HepG2 (cell line): ENCODE results near the gene ARVCF. TPM values are rescaled to one million over a fixed set of nuclear protein-coding genes. Genes with fewer than 3 reads are reported as not detected.
A peak's percentile ranks its signal among the peaks of the same experiment; 100 is the strongest.

Experiments
- AHR ChIP-seq: IDR thresholded peaks from 2 replicates; pipeline ENCODE4 v1.6.1; 2018; ENCODE audit warnings: missing genetic modification reagents, missing compliant biosample characterization
- BORCS8-MEF2B ChIP-seq: sonication (generic); formaldehyde crosslinking; IDR thresholded peaks from 2 replicates; pipeline ENCODE4 v1.8.0; 2022; ENCODE audit warnings: mild to moderate bottlenecking, missing genetic modification reagents
- KDM2A ChIP-seq: sonication (generic); formaldehyde crosslinking; IDR thresholded peaks from 2 replicates; pipeline ENCODE4 v1.4.0; 2020; ENCODE audit warnings: low read depth, missing genetic modification reagents, borderline replicate concordance
- SMC3 ChIP-seq: IDR thresholded peaks from 2 replicates; pipeline ENCODE4 v1.6.1; 2011; ENCODE audit warnings: low read length, improper control_type of control experiment
- TAF1 ChIP-seq: sonication (generic); formaldehyde crosslinking; IDR thresholded peaks from 2 replicates; pipeline ENCODE4 v1.4.0; 2020; ENCODE audit warnings: missing genetic modification reagents
- TARDBP ChIP-seq: sonication (generic); formaldehyde crosslinking; IDR thresholded peaks from 2 replicates; pipeline ENCODE4 v1.8.0; 2022; ENCODE audit warnings: mild to moderate bottlenecking, missing genetic modification reagents
- TEAD2 ChIP-seq: sonication (generic); formaldehyde crosslinking; IDR thresholded peaks from 2 replicates; pipeline ENCODE4 v1.9.0; 2021; ENCODE audit warnings: missing genetic modification reagents
- THAP11 ChIP-seq: IDR thresholded peaks from 2 replicates; pipeline ENCODE4 v1.6.1; 2016; ENCODE audit warnings: missing biosample characterization, missing genetic modification reagents
- ZFP36L2 ChIP-seq: sonication (generic); formaldehyde crosslinking; IDR thresholded peaks from 2 replicates; pipeline ENCODE4 v1.4.0; 2020; ENCODE audit warnings: missing genetic modification reagents
- ZMYM2 ChIP-seq: sonication (generic); formaldehyde crosslinking; IDR thresholded peaks from 2 replicates; pipeline ENCODE4 v1.8.0; 2022; ENCODE audit warnings: mild to moderate bottlenecking, missing genetic modification reagents
- ZNF33B ChIP-seq: sonication (generic); formaldehyde crosslinking; IDR thresholded peaks from 2 replicates; pipeline ENCODE4 v1.5.1; 2020; ENCODE audit warnings: mild to moderate bottlenecking, missing genetic modification reagents
- ZNF672 ChIP-seq: sonication (generic); formaldehyde crosslinking; IDR thresholded peaks from 2 replicates; pipeline ENCODE4 v1.8.1; 2022; ENCODE audit warnings: missing genetic modification reagents
- ZNF674 ChIP-seq: sonication (generic); formaldehyde crosslinking; IDR thresholded peaks from 2 replicates; pipeline ENCODE4 v1.5.0; 2020; ENCODE audit warnings: low read depth, mild to moderate bottlenecking, missing genetic modification reagents
- ZNF746 ChIP-seq: sonication (generic); formaldehyde crosslinking; IDR thresholded peaks from 2 replicates; pipeline ENCODE4 v1.8.0; 2022; ENCODE audit warnings: mild to moderate bottlenecking, missing genetic modification reagents
- polyA plus RNA-seq, 8 experiments: library from polyadenylated mRNA; depleted of rRNA in 3 of 8; stranded (reverse) in 7 of 8; unstranded in 1 of 8; fragments of >200 nt; fragmentation: Illumina TruSeq in 4 of 8; extraction: Trizol in 4 of 8; gene quantifications; 2 replicates each; pipeline versions ENCODE4 v1.2.1 to v1.2.3, GENCODE V29; 2011 to 2016; ENCODE audit warnings: low read depth in 4 of 8, missing spikeins in 1 of 8, mixed read lengths in 1 of 8; ENCODE audit not compliant: insufficient read depth in 1 of 8
- total RNA-seq, 5 experiments: library from RNA; depleted of rRNA; stranded (reverse); fragments of >200 nt; fragmentation: Illumina TruSeq; extraction: Trizol; gene quantifications; 2 replicates each; pipeline ENCODE4 v1.2.3, GENCODE V29; 2016; ENCODE audit warnings: low read depth in 1 of 5
- TF ChIP-seq, protein P1 (sequence below): sonication (generic); formaldehyde crosslinking; IDR thresholded peaks from 2 replicates; pipeline ENCODE4 v1.4.0; 2020; ENCODE audit warnings: missing genetic modification reagents, borderline replicate concordance
- TF ChIP-seq, protein P2 (sequence below): sonication (generic); formaldehyde crosslinking; IDR thresholded peaks from 2 replicates; pipeline ENCODE4 v1.4.0; 2020; ENCODE audit warnings: missing genetic modification reagents
- TF ChIP-seq, protein P3 (sequence below): conservative IDR thresholded peaks from 2 replicates; pipeline ENCODE4 v1.6.1; 2018; ENCODE audit warnings: missing genetic modification reagents
- TF ChIP-seq, protein P4 (sequence below): IDR thresholded peaks from 2 replicates; pipeline ENCODE4 v1.6.1; 2016; ENCODE audit warnings: missing compliant biosample characterization, missing genetic modification reagents, borderline replicate concordance

ARVCF gene
- total and polyA plus RNA-seq, 2 of the 13 experiments (the other 11 are each of a cell fraction or from before 2014, with no cell fraction given): 16.4 to 17.7 TPM

DNA sequence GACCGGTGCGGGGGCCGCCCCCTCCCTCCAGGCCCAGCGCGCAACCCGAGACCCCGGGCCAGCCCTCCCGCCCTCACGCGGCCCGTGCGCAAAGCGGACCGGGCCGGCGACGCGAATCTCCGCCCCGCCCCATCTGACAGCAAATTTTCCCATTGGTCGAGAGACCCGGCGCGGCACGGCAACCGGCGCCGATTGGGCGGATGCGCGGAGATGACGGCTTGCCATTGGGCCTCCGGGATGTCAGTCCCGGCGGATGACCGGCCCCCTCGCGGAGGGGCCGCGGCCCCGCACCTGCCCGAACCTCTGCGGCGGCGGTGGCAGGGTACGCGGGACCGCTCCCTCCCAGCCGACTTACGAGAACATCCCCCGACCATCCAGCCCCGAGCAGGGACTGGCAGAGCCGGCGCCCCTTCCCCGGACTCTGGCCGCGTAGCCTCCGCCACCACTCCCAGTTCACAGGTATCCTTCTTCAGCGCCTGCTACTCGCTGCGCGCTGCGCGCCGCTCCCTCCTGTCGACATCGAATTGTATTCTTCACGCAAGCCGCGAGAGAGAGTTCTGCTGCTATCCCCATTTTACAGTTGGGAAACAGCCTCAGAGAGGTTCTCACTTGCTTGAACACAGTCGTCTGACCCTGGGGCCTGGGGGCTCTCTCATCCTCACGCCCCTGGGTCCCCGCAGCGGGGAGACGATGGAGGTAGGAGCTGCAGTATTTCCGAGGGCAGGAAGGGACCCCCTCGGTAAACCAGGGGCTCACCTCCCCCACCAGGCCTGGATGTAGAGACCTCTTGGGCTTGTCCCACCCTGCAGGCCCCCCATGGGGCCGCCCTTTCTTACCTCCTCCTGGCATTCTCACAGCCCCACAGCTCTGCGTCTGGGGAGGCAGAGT, at the start of gene ARVCF (continued):
- TF ChIP-seq BORCS8-MEF2B (CRISPR knock-in tag) (no peak), TARDBP (no peak), ZMYM2 (no peak), ZNF746 (CRISPR knock-in tag) (peak; percentile 33), TAF1 (CRISPR knock-in tag) (peak; percentile 48), ZNF672 (CRISPR knock-in tag) (no peak), ZNF674 (0 out of 2 replicates have a peak, but pooled peaks have one; percentile 6), ZNF33B (CRISPR knock-in tag) (no peak), THAP11 (0 out of 2 replicates have a peak, but pooled peaks have one; percentile 12), AHR (CRISPR knock-in tag) (no peak), TEAD2 (CRISPR knock-in tag) (no peak), ZFP36L2 (no peak), SMC3 (no peak), KDM2A (CRISPR knock-in tag) (0 out of 2 replicates have a peak, but pooled peaks have one; percentile 14)
- TF ChIP-seq, protein P1, sequence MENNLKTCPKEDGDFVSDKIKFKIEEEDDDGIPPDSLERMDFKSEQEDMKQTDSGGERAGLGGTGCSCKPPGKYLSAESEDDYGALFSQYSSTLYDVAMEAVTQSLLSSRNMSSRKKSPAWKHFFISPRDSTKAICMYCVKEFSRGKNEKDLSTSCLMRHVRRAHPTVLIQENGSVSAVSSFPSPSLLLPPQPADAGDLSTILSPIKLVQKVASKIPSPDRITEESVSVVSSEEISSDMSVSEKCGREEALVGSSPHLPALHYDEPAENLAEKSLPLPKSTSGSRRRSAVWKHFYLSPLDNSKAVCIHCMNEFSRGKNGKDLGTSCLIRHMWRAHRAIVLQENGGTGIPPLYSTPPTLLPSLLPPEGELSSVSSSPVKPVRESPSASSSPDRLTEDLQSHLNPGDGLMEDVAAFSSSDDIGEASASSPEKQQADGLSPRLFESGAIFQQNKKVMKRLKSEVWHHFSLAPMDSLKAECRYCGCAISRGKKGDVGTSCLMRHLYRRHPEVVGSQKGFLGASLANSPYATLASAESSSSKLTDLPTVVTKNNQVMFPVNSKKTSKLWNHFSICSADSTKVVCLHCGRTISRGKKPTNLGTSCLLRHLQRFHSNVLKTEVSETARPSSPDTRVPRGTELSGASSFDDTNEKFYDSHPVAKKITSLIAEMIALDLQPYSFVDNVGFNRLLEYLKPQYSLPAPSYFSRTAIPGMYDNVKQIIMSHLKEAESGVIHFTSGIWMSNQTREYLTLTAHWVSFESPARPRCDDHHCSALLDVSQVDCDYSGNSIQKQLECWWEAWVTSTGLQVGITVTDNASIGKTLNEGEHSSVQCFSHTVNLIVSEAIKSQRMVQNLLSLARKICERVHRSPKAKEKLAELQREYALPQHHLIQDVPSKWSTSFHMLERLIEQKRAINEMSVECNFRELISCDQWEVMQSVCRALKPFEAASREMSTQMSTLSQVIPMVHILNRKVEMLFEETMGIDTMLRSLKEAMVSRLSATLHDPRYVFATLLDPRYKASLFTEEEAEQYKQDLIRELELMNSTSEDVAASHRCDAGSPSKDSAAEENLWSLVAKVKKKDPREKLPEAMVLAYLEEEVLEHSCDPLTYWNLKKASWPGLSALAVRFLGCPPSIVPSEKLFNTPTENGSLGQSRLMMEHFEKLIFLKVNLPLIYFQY (CRISPR knock-in tag): peak; percentile 98
- TF ChIP-seq, protein P2, sequence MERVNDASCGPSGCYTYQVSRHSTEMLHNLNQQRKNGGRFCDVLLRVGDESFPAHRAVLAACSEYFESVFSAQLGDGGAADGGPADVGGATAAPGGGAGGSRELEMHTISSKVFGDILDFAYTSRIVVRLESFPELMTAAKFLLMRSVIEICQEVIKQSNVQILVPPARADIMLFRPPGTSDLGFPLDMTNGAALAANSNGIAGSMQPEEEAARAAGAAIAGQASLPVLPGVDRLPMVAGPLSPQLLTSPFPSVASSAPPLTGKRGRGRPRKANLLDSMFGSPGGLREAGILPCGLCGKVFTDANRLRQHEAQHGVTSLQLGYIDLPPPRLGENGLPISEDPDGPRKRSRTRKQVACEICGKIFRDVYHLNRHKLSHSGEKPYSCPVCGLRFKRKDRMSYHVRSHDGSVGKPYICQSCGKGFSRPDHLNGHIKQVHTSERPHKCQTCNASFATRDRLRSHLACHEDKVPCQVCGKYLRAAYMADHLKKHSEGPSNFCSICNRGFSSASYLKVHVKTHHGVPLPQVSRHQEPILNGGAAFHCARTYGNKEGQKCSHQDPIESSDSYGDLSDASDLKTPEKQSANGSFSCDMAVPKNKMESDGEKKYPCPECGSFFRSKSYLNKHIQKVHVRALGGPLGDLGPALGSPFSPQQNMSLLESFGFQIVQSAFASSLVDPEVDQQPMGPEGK (CRISPR knock-in tag): peak; percentile 24
- TF ChIP-seq, protein P3, sequence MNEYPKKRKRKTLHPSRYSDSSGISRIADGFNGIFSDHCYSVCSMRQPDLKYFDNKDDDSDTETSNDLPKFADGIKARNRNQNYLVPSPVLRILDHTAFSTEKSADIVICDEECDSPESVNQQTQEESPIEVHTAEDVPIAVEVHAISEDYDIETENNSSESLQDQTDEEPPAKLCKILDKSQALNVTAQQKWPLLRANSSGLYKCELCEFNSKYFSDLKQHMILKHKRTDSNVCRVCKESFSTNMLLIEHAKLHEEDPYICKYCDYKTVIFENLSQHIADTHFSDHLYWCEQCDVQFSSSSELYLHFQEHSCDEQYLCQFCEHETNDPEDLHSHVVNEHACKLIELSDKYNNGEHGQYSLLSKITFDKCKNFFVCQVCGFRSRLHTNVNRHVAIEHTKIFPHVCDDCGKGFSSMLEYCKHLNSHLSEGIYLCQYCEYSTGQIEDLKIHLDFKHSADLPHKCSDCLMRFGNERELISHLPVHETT: no peak
- TF ChIP-seq, protein P4, sequence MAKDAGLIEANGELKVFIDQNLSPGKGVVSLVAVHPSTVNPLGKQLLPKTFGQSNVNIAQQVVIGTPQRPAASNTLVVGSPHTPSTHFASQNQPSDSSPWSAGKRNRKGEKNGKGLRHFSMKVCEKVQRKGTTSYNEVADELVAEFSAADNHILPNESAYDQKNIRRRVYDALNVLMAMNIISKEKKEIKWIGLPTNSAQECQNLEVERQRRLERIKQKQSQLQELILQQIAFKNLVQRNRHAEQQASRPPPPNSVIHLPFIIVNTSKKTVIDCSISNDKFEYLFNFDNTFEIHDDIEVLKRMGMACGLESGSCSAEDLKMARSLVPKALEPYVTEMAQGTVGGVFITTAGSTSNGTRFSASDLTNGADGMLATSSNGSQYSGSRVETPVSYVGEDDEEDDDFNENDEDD (CRISPR knock-in tag): peak; percentile 72; the same call in 1 of the 2 replicates
